NCI-H128 (cell line): ENCODE results near the gene IGDCC3.
"Not testable (repeated sequence)": the region's sequence is repeated elsewhere in the genome, so short reads cannot be mapped to it uniquely, and the experiment has no call there.

Experiments
- DNase-seq: peaks from one replicate; lab custom pipeline; 2025; ENCODE audit not compliant: unreplicated experiment; lab: John Stamatoyannopoulos, UW

Gene IGDCC3

DNA sequence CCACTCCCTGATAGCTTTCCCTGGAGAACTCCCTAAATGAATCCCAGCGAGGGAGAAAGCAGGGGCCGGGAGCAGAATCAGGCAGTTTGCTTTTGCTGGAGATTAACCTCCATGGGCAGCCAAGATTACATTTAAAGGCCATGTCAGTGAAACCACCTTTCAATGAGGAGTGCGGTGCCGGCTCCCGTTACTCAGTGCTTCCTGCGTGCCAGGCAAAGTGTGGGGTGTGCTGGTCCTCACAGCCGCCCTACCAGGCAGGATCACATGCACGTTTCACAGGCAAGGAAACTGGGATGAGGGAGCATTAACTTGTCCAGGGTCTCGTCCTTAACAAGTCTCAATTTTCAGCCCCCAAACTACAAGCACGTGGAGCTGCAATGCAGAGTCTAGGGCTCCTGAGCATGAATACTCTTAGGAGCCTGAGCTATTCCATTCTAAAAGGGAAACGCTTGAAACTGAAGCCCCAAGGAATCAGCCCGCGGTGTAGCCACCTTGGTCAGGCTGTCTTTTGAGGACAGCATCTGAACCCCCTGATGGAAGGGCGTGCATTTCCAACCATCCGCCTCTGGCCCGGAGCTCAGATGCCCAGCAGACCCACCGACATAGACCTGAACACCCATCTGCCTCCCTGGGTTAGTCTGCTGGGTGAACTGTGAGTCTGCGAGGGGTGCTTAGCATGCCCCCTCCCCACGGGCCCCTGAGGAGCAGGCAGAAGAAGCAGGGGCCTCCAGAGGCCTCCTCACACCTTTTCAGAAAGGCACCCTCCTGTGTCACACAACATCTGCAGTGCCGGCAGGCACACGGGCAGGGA lies 5.6 kb downstream of the IGDCC3 start:
- DNase-seq, result no peak

DNA sequence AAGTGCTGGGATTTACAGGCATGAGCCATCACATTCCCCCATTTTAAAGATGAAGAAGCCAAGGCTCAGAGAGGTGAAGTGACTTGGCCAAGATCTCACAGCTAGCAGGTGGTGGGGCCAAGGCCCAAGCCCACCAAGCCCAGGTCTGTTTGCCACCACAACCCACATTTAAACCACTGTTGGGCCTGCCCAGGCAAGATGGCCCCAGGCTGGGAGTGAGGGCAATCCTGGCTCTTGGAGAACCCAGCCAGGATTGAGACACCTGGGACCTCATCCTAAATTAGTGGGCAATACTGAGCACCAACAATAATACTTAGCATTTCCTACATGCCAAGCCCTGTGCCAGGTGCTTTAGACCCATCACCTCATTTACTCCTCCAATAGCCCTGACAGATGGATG lies 6.9 kb downstream of the IGDCC3 start:
- DNase-seq, result no peak

DNA sequence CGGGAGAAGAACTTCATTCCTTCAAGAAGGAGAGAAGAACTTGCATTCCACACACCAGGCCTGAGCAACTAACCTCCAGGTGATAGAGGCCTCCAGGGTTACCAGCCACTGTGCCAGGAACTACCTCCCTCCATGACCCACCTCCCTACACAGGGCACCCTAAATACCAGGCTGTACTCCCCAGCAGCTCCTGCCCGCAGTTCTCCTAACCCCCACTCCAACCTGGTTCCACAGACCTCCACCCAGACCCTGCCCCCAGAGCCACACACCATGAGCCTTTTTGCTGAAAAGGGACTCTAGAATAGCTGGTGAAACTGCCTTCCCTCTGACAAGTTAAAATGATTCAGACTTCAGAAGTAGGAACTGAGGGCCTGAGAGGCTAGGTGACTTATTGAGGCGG lies 8.2 kb downstream of the IGDCC3 start:
- no peak for DNase-seq

DNA sequence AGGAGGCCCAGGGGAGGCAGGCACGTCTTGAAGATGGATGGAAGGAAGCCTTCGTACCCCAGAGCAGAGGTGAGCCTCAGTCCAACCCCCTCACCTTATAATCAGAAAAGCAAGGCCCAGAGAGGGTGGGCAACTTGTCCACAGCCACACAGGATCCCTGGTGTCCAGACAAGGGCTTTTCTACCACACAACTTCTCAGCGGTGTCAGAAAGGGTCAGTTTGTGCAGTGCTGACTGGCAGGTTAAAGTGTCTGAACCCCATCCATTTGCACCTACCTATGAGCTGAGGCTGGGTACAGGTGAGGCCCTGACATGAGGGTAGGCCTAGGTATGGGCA lies 8.6 kb downstream of the IGDCC3 start:
- no peak for DNase-seq

DNA sequence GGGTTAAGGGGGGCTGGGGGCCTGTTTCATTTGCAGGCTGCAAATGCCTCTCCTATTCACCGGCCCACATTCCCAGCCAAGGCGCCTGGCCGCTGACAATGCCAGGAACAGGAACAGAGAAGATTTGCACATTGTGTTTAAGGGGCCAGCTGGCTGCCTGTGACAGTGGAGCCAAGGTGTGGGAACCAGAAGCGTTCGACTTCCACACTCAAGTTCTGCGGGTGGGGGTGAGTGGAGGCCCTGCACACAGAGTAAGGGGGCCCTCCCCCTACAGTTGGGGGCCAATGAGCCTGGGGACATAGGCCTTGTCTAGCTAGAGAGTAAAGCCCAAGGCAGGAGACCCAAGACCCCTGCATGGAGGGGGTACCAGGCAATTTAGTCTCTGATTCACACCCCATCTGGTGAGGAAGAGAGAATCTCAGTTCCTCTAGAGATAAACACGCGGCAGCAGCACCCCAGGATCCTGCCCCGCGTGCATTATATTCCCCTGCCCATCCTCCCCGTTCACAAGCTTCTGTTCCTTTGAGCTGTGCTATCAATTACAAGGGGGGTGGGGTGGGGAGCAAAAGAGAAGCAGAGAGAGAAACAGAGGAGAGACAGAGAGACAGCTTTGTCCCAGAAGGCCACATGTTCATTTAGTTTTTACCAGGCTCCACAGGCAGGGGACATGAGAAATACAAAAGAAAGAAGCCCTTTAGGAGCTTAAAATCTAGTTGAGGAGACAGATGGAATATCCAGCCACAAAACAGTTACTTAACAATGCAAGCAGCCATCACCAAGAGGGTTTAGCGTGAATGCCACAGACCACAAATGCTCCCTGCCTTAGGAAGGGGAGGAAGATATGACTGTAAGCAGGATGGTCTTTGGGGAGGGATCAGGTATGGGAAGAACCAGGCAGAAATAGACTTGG lies 9.2 kb downstream of the IGDCC3 start:
- no peak for DNase-seq

DNA sequence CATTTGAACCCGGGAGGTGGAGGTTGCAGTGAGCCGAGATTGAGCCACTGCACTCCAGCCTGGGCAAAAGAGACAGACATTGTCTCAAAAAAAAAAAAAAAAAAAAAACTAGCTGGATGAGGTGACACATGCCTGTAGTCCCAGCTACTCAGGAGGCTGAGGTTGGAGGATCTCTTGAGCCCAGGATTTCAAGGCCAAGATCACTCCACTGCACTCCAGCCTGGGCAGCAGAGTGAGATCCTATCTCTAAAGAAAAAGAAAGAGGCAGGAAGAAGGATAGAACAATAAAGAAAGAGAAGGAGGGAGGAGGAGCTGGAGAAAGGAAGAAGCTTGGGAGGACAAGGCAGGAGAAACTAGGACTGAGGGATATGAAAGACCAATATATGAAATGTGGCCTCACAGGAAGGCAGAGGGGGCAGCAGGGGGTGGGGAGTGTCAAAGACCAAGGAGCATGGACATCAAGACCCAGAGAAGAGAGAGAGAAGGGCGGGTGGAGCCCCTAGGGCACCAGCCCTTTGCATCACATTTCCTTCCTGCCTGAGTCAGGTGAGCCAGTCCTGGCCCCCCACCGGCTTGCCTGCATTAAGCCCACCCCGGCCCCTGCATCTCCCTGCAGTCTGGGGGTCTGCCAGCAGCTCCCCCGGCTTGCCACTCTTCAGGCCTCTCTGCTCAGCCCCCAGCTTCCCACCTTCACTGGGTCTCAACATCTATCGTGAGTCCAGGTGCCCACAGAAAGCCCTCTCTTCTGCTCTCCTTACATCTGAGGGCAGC lies 11.5 kb downstream of the IGDCC3 start:
- no peak for DNase-seq

DNA sequence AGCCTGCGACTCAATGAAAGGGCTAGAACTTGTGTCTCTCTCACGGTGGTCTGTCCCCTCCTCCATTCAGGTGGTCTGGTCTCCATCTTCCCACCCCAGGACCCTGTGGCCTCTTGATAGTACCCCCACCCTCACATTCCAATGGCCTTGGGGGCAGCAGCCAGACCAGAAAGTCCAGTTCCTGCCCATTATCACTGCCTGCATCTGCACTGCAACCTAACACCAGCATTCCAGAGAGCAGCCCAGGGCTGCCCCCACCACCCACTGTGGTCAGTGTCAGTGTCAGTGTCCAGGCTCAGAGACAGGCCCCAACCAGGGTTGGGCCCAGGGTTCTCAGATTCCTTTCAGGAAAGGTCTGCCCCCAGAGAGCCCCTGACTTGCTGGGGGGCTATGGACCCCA lies 12.6 kb downstream of the IGDCC3 start:
- DNase-seq, result no peak

DNA sequence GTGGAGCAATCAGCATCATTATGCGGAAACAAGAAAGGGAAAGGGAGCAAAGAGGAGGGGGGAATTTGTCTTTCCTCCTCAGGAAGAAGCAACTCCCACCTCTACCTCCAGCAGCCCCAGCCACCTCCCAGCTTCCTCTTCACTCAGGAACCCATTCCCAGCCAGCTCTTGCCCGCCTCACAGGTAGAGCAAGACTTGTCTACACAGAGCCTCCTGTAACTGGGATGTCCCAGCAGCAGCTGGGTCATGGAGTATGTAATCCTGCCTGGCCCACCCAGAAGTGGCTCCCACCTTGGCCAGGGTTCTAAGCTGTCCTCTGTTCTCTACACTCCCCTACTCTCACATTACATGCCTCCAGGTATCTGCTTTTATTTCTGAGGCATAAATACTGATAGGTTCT lies 14.0 kb downstream of the IGDCC3 start:
- no peak for DNase-seq

DNA sequence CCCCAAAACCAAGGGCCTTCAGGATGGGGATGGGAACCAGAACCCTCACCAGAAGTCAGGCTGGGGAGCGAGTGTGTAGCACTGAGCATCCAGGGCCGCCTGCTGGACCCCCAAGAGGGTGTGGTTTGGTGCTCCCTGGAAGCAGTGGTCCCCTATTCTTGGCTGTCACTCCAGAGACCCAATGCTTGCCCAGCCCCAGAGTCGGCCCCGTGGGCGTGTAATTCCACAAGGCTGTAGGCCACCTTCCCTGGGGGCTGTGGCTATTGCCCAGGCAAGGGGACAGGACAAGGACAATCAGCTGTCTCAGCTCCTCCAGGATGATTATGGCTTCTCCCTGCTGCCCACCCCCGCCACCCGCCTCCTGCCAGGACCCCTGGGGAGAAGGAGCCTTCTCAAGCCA lies 14.5 kb downstream of the IGDCC3 start:
- DNase-seq, result no peak

DNA sequence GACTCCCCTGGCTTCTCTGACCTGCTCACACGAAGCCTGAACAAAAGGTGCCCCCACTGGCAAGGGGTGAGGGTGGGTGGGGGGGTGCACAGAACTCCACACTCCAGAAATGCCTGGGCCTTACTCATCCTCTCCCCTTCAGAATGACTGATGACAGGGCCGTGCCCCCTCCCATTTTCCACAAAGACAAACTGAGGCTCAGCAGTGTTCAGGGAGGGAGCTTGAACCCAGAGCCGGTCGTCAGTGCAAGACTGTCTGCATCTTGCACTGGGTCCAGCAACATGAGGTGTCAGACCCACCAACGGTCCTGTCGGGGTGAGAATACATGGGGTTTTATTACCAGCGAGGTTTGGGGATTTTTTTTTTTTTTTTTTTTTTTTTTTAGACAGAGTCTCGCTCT lies 15.3 kb downstream of the IGDCC3 start:
- no peak for DNase-seq

DNA sequence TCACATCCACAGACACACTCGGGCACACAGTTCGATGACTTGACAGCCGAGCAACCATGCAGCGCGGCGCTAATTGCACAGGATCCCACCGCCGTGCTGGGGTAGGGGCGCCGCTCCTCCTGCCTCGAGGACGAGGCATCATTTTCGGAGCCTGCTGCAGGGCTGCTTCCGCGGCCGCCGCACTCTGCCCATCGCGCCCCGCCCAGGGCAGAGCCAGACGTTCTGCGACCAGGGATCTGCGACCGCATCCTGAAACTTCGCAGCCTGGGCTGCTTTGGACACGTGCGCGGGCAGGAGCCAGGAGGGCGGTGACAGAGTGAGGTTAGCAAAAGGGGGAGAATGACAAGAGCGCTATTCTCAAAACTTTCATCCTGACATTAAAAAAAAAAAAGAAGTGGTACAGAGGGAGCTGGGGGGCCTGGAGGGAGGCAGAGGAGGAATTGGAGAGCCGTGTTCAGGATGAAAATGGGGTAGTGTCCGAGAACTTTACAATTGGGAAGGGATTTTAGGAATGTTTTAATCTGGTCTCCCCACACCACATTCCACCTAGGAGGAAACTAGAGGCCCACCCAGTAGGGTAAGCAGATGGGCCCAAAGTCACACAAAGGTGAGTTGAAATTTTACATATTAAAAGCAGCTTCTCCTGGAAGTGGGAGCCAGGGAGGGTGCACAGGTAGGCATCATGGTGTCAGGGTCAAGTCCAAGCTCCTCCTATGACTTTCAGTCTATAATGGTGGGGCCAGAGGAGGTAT lies 15.9 kb downstream of the IGDCC3 start:
- no peak for DNase-seq

DNA sequence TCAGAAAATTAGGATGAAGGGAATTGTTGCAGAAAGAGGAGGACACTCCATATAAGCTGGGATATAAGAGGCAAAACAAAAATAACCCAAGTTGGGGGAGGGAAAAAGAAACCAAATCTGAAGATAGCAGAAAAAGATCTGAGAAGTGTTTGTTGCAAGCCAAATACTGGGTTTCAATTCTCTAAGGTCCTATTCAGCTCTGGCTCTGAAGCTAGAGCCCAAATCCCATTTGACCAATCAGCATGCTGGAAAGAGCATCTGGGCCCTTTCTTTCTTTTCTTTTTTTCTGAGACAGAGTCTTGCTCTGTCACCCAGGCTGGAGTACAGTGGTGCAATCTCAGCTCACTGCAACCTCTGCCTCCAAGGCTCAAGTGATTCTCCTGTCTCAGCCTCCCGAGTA lies 17.3 kb downstream of the IGDCC3 start:
- no peak for DNase-seq

DNA sequence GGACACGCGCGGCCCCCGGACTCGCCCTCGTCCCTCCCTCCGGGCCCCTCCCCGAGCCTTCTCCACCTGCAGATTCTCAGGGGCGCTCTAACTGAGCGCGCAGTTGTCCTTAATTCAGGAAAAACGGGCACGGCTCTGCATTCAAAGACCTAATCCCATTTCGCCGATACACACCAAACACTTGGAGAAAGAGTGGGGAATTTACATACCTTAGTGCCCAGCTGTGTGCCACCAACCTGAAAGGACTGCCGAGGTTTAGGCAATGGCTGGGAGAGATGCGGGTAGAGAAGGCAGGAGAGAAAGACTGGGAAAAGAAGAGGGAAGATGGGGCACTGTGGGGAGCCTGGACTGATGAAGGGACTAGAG lies 21.8 kb downstream of the IGDCC3 start:
- no peak for DNase-seq

DNA sequence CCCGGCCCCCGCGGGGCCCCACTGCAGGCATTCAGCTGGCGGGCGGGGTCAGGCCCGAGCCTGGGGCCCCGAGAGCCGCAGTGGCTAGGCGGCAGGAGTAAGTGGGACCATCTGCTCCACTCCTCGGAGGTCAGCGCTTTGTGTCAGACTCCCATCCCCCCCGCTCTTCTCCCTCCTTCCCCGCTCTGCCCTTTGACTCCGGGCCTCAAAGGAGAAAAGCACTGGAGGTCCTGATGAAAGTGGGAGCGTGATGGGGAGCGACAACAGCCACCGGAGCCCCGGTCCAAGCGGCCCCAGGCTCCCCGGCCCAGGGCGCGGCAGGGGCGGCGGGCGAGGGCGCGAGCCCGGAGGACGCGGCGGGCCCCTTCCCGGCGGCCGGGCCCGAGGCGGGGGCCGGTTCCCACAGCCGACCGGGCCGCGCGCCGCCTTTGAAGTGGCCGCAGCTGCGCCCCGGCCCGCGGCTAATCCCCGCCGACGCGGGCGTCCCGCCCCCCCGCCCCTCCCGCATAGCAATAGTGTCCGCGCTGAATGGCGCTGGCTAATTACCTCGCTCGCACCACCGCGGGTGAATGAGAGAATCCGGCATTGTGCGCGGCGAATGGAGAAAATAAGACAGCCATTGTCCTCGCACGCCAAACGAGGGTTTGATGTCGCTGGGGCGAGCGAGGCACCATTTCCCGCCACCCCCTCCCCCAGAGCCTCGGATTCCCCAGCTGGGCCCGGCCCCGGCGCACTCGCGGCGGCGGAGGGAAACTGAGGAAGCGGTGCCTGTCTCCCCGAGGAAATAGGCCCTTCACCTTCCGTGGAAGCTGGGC lies 22.4 kb downstream of the IGDCC3 start:
- DNase-seq, result no peak

DNA sequence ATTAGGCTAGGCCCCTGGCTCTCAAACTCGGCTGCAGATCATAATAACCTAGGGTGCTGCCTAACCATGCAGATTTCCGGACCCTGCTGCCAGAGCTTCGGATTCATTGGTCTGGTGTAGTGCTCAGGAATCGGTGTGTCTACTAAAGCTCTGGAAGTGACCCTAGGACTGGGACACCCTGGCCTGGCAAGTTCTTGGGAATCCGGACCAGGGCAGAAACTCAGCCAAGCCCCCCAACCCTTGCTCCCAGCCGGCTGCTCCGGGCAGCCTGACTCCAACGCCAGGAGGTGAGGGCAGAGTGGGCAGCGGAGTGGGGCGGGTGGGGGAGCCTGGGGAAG lies 23.0 kb downstream of the IGDCC3 start:
- no peak for DNase-seq

DNA sequence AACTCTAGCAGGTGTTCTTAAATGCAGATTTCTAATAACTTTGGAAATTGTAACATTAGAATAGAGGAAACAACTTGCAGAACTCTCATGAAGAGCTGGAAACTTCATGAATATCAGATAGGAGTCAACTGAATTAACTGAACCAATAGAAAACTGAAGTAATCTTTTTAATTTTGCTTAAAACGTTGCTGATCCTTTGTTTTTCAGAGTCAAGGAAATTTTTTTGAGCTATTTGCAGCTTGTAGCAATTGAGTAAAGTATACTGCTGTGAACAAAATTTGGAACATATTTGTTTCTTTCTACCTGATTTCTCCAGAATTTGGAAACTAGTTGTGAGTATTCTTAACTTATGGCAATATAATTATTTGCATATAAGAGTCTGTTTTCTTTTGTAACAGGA lies 25.8 kb downstream of the IGDCC3 start:
- not testable (repeated sequence) for DNase-seq

DNA sequence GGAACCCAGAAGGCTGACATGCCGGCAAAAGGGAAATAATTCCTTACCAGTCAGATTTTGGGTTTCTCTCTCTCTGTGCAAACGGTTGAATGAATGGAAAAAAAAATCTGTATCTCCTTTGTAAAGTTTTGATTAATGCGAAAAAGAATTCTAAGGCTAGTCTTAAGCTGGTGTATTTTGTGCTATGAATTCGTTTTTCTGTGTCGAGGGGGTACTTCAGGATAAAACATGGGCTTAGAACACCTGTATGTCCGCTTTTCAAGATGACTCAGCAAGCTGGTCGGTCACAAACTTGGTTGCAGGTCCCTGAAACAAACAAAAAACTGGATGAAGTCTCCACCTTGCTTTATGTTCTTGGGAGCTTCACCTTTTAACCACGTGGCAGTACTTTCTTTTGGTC lies 28.5 kb downstream of the IGDCC3 start:
- DNase-seq, result no peak

DNA sequence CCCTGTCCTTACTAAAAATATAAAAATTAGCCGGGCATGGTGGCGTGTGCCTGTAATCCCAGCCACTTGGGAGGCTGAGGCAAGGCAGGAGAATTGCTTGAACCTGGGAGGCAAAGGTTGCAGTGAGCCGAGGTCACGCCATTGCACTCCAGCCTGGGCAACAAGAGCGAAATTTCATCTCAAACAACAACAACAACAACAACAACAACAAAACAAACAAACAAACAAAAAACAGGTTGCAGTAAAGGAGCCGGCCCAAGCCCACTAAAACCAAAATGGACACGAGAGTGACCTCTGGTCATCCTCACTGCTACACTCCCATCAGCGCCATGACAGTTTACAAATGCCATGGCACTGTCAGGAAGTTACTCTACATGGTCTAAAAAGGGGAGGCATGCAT lies 30.0 kb downstream of the IGDCC3 start:
- DNase-seq, result not testable (repeated sequence)

DNA sequence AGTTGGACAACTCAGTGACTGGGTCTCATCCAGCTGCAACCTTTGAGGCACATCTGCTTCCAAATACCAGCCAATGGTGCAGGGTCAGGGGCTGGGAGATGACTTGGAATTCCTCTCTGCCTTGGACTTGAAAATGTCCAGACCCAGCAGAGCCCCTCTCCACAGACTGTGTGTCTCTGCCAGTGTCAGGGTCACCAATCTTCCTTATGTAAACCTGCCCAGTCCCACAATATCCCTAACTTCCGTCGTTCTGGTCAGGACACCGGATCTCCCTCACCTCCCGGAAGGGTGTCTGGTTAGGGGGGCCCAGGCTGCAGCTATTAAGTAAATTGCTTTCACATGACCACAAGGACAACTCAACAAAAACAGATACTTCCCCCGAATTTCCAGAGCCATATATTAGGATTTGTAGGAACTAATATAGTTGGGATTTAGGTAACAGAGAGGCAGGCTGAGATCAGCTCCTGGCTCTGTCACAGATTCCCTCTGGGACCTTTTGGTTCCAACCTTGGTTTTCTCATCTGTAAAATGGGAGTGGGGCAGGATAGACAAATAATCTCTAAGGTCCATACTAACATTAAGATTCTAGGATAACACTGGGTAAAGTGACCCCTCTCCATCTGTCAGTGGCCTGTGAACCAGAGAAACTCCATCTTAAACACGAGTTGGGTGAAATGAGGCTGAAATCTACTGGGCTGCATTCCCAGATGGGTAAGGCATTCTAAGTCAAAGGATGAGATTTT lies 30.8 kb downstream of the IGDCC3 start:
- no peak for DNase-seq

DNA sequence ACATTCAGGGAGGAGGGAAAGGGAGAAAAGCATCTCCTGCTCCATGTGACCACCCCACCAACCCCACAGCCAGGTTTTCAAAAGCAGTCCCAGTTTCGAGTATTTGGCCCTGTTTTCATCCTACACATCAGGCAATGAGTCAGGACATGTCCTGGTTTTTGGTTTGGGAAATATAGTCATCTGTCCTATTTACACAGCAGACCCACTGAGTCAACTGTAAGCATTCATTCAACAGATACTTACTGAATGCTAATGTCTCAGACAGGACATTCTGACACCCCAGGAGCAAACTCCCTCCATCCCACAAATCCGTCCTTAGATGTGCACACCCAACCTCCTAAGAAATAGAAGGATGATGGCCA lies 32.9 kb downstream of the IGDCC3 start:
- no peak for DNase-seq
